Measurements from ENCODE around the gene GUCA2B. TPM values are rescaled to one million over a fixed set of nuclear protein-coding genes. Genes with fewer than 3 reads are reported as not detected.

The GUCA2B gene
- polyA plus RNA-seq, 3 donors: not detected

- Histone ChIP-seq H3K9me3 (replicated peaks in 1 of 2; ENCODE audit: control insufficient read depth in 1 of 2, insufficient read depth in 1 of 2, low read length in 2 of 2) (no peaks in the 10 kb centered on the region), H4K20me1 (ENCODE audit: insufficient read depth, low read length) (no peaks in the 10 kb centered on the region), H3K9ac (ENCODE audit: insufficient read depth, low read length, poor library complexity, severe bottlenecking) (no peak overlapping the region), H3K36me3 (replicated peaks in 1 of 2; ENCODE audit: control insufficient read depth in 1 of 2, insufficient read depth in 2 of 2, low read length in 2 of 2) (no peaks in the 10 kb centered on the region), H3K79me2 (ENCODE audit: insufficient read depth, low read length) (no peaks in the 10 kb centered on the region), H2AFZ (ENCODE audit: insufficient read depth, low read depth, low read length, poor library complexity, severe bottlenecking) (no peak overlapping the region), H3K27me3 (ENCODE audit: control insufficient read depth in 2 of 2, insufficient read depth in 2 of 2, low read length in 2 of 2) (no peaks in the 10 kb centered on the region), H3K27ac (ENCODE audit: low read depth in 1 of 2, low read length in 2 of 2) (no peak overlapping the region), H3K4me1 (ENCODE audit: control insufficient read depth in 1 of 2, insufficient read depth in 2 of 2, low read length in 2 of 2) (peaks cover 0 to 7% of the 10 kb centered on the region in 2 donors), H3K4me3 (replicated peaks in 1 of 3; ENCODE audit: low read depth in 2 of 3, low read length in 3 of 3) (no peak overlapping the region), H3K4me2 (replicated peaks; ENCODE audit: extremely low read depth, low read length, poor library complexity, severe bottlenecking) (no peak overlapping the region)
- DNase-seq: no peak
- Mint-ChIP-seq H3K36me3 (no peaks in the 10 kb centered on the region), H3K9me3 (peaks cover 0 to 5% (median 0%) of the 10 kb centered on the region in 7 donors), H3K27me3 (ENCODE audit: low read depth in 3 of 3) (peaks cover 5 to 17% (median 10%) of the 10 kb centered on the region in 3 donors), H3K27ac (no peak overlapping the region), H3K4me1 (peaks cover 11% of the 10 kb centered on the region), H3K4me3 (no peak overlapping the region)
- 100% methylated on average over 1 of the region's 2 CpGs for WGBS (ENCODE audit: insufficient coverage)
- intact Hi-C loops (cut with micrococcal nuclease): no loop called here
- TF ChIP-seq, protein P1, sequence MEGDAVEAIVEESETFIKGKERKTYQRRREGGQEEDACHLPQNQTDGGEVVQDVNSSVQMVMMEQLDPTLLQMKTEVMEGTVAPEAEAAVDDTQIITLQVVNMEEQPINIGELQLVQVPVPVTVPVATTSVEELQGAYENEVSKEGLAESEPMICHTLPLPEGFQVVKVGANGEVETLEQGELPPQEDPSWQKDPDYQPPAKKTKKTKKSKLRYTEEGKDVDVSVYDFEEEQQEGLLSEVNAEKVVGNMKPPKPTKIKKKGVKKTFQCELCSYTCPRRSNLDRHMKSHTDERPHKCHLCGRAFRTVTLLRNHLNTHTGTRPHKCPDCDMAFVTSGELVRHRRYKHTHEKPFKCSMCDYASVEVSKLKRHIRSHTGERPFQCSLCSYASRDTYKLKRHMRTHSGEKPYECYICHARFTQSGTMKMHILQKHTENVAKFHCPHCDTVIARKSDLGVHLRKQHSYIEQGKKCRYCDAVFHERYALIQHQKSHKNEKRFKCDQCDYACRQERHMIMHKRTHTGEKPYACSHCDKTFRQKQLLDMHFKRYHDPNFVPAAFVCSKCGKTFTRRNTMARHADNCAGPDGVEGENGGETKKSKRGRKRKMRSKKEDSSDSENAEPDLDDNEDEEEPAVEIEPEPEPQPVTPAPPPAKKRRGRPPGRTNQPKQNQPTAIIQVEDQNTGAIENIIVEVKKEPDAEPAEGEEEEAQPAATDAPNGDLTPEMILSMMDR (IDR thresholded peaks at IDR 0.05): no peak
Measured at GRCh38 chr1:42140191-42140590, 13.0 kb upstream of the GUCA2B start.

- no peaks in the 10 kb centered on the region for H3K36me3 Mint-ChIP-seq
- H4K20me1 ChIP-seq (ENCODE audit: insufficient read depth, low read length): no peaks in the 10 kb centered on the region
- H3K9me3 ChIP-seq (replicated peaks in 1 of 2; ENCODE audit: control insufficient read depth in 1 of 2, insufficient read depth in 1 of 2, low read length in 2 of 2): no peaks in the 10 kb centered on the region
- peaks cover 5% of the 10 kb centered on the region for H3K4me1 Mint-ChIP-seq
- no peak overlapping the region for H3K27ac Mint-ChIP-seq
- intact Hi-C loops (cut with micrococcal nuclease): no loop called here
- no peak overlapping the region for H3K9ac ChIP-seq (ENCODE audit: insufficient read depth, low read length, poor library complexity, severe bottlenecking)
- no peak overlapping the region for H3K27ac ChIP-seq (ENCODE audit: low read depth in 1 of 2, low read length in 2 of 2)
- 95% methylated on average over 4 of the region's 5 CpGs for WGBS (ENCODE audit: insufficient coverage)
- no peak overlapping the region for H3K4me2 ChIP-seq (replicated peaks; ENCODE audit: extremely low read depth, low read length, poor library complexity, severe bottlenecking)
- H2AFZ ChIP-seq (ENCODE audit: insufficient read depth, low read depth, low read length, poor library complexity, severe bottlenecking): no peak overlapping the region
- TF ChIP-seq, protein P1 (IDR thresholded peaks at IDR 0.05): no peak
- no peak for DNase-seq
- no peak overlapping the region for H3K4me3 Mint-ChIP-seq
- peaks cover 0 to 5% (median 0%) of the 10 kb centered on the region in 7 donors for H3K9me3 Mint-ChIP-seq
- no peaks in the 10 kb centered on the region for H3K79me2 ChIP-seq (ENCODE audit: insufficient read depth, low read length)
- no peaks in the 10 kb centered on the region for H3K27me3 ChIP-seq (ENCODE audit: control insufficient read depth in 2 of 2, insufficient read depth in 2 of 2, low read length in 2 of 2)
- H3K4me1 ChIP-seq (ENCODE audit: control insufficient read depth in 1 of 2, insufficient read depth in 2 of 2, low read length in 2 of 2): peaks cover 6 to 7% of the 10 kb centered on the region in 2 donors
- no peak overlapping the region for H3K4me3 ChIP-seq (replicated peaks in 1 of 3; ENCODE audit: low read depth in 2 of 3, low read length in 3 of 3)
- no peaks in the 10 kb centered on the region for H3K36me3 ChIP-seq (replicated peaks in 1 of 2; ENCODE audit: control insufficient read depth in 1 of 2, insufficient read depth in 2 of 2, low read length in 2 of 2)
- peaks cover 7 to 18% (median 10%) of the 10 kb centered on the region in 3 donors for H3K27me3 Mint-ChIP-seq (ENCODE audit: low read depth in 3 of 3)
Measured at GRCh38 chr1:42141978-42142377, 11.2 kb upstream of the GUCA2B start.
